Measurements from ENCODE around the gene KCTD5.

Gene KCTD5

DNA sequence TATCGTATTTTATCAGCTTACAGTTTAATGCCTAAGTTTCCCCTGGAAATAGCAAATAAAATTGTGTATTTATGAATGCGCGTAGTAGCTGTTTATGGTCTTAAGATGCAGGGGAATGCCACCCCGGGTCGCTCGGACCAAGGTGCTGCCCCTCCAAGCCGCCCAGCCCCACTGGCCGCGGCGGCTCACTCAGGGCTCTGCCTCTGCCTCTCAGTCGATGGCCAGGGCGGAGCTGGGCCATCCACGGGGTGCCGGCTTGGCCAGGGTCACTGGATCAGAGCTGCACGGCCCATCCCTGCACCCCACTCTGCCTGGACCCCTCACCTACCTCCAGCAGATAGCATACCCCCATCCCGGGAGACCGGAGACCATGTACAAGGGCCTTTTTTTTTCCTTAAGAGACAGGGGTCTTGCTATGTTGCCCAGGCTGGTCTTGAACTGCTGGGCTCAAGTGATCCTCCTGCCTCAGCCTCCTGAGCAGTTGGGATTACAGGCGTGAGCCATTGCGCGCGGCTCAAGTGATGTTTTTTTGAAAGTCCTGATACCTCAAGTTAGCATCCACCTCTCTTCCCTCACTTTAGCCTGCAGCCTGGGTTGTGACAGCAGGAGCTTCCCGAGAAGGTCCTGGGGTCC lies 26.7 kb downstream of the KCTD5 start:
- Mint-ChIP-seq H3K4me1 (no peaks in the 10 kb centered on the region), H3K27me3 (ENCODE audit: low read depth, poor library complexity) (peaks cover 4% of the 10 kb centered on the region), H3K36me3 (ENCODE audit: low read depth) (peaks cover 5% of the 10 kb centered on the region), H3K4me3 (no peak overlapping the region), H3K27ac (no peak overlapping the region), H3K9me3 (no peaks in the 10 kb centered on the region)
- TF ChIP-seq, protein P1, sequence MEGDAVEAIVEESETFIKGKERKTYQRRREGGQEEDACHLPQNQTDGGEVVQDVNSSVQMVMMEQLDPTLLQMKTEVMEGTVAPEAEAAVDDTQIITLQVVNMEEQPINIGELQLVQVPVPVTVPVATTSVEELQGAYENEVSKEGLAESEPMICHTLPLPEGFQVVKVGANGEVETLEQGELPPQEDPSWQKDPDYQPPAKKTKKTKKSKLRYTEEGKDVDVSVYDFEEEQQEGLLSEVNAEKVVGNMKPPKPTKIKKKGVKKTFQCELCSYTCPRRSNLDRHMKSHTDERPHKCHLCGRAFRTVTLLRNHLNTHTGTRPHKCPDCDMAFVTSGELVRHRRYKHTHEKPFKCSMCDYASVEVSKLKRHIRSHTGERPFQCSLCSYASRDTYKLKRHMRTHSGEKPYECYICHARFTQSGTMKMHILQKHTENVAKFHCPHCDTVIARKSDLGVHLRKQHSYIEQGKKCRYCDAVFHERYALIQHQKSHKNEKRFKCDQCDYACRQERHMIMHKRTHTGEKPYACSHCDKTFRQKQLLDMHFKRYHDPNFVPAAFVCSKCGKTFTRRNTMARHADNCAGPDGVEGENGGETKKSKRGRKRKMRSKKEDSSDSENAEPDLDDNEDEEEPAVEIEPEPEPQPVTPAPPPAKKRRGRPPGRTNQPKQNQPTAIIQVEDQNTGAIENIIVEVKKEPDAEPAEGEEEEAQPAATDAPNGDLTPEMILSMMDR (IDR thresholded peaks at IDR 0.05): no peak
- no peak for DNase-seq

DNA sequence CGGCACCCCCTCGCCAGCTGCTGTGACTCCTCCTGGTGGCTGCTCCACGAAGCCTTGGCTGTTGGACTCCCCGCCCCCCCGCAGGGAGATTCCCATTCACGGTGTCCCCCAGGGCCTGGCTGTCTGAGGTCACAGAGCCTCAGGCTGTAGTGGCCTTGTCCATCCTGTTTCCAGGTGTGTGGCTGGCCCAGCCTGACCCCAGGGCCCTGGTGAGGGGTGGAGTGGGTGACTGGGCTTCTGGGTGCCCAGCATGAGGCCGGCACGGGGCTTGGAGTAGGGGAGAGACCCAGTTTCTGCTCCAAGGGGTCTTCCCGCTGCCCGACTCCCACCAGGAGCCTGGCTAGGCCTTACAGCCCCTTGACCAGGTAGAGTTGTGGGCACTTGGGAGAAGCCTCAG lies 27.3 kb downstream of the KCTD5 start:
- TF ChIP-seq, protein P1 (IDR thresholded peaks at IDR 0.05): no peak
- no peak overlapping the region for H3K27ac Mint-ChIP-seq
- peaks cover 5% of the 10 kb centered on the region for H3K36me3 Mint-ChIP-seq (ENCODE audit: low read depth)
- peaks cover 7% of the 10 kb centered on the region for H3K27me3 Mint-ChIP-seq (ENCODE audit: low read depth, poor library complexity)
- no peak overlapping the region for H3K4me3 Mint-ChIP-seq
- no peaks in the 10 kb centered on the region for H3K9me3 Mint-ChIP-seq
- no peaks in the 10 kb centered on the region for H3K4me1 Mint-ChIP-seq
- no peak for DNase-seq

DNA sequence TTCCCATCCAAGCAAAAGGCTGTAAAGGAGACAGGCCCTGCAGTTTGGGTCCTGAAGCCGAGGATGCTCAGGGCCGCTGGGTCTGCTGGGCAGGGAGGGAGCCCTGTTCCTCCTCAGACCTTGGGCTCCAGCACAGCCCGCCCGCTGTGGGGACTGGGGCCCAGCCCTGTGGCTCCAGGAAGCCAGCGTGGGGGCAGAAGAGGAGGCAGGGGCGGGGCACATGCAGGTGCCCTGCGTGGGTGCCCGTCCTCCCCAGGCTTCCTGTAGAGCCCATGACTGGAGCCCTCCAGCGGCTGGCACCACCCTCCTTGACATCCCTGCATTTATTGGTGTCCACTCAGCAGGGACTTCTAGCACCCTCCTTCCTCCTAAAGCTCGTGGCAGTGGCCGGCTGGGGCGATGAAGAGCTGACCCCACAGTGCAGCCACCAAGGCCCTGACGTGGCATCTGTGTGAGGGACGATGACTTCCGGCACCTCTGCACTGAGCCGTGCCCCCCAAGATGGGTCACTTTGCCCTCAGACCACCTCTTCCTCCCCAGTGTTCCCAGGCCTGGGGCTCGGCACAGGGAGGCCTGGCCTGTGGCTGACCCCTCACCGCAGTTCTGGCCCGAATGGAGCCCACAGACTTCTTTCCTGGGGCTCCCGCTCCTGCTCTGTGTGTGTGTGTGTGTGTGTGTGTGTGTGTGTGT lies 27.8 kb downstream of the KCTD5 start:
- Mint-ChIP-seq H3K4me1 (no peaks in the 10 kb centered on the region), H3K4me3 (no peak overlapping the region), H3K36me3 (ENCODE audit: low read depth) (peaks cover 5% of the 10 kb centered on the region), H3K27ac (peak overlapping the region; percentile 90), H3K9me3 (no peaks in the 10 kb centered on the region), H3K27me3 (ENCODE audit: low read depth, poor library complexity) (peaks cover 13% of the 10 kb centered on the region)
- DNase-seq: no peak
- TF ChIP-seq, protein P1 (IDR thresholded peaks at IDR 0.05): no peak

DNA sequence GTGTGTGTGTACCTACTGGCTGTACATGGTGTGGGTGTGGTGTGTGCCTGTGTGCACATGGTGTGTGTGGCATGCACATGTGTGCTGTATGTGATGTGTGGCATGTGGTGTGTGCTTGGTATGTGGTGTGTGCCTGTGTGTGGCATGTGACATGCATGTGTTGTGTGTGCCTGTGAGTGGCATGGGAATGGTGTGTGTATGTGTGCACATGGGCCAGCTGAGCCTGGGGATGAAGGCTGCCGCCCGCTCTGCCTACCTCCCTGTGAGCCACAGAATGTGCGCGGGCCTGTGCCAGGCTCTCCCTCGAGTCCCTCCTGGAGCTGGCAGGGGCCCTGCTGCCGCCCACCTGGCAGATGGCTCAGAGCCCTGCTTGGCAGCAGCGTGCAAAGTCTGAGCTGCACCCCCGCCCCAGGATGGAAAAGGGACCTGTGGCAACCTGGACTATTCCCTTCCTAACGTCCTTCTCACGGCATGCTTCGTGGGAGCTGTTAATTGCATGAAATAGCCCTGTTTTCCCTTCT lies 28.4 kb downstream of the KCTD5 start:
- Mint-ChIP-seq H3K4me3 (no peak overlapping the region), H3K36me3 (ENCODE audit: low read depth) (peaks cover 5% of the 10 kb centered on the region), H3K9me3 (no peaks in the 10 kb centered on the region), H3K27me3 (ENCODE audit: low read depth, poor library complexity) (peaks cover 17% of the 10 kb centered on the region), H3K27ac (peak overlapping the region; percentile 90), H3K4me1 (no peaks in the 10 kb centered on the region)
- no peak for DNase-seq
- TF ChIP-seq, protein P1 (IDR thresholded peaks at IDR 0.05): no peak

DNA sequence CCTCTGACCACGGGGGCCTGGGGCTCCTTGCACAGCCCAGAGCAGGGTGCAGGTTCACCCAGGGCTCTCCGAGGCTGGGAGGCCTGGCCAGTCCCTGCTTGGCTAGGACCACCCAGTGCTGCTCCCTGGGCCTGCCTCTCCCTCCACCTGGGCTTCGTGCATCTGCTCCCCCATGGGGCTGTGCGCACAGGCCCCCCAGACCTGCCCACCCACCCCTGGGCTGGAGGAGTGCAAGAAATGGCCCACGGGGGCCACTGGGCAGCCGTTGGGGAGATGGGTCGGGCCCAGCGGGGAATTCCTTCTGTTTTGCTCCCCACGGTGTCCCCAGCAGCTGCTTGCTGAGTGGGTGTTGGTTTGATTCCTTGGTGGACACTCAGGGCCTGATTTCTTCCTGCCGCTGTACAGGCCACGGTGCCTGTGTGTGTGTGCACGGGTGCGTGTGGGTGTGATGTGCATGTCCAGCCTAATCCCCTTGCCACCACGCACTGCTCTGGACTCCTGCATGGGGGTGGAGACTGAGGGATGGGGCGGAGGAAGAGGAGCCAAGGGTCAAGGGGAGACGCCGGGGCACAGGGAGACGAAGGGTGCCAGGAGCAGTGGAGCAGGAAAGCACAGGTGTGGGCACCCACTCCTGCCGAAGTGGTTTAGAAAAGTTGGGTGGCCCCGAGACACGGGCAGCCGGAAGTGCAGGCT lies 29.2 kb downstream of the KCTD5 start:
- peak overlapping the region; percentile 61 for H3K27ac Mint-ChIP-seq
- no peak for DNase-seq
- no peak overlapping the region for H3K4me3 Mint-ChIP-seq
- no peaks in the 10 kb centered on the region for H3K9me3 Mint-ChIP-seq
- TF ChIP-seq, protein P1 (IDR thresholded peaks at IDR 0.05): no peak
- peaks cover 5% of the 10 kb centered on the region for H3K36me3 Mint-ChIP-seq (ENCODE audit: low read depth)
- H3K4me1 Mint-ChIP-seq: no peaks in the 10 kb centered on the region
- peaks cover 24% of the 10 kb centered on the region for H3K27me3 Mint-ChIP-seq (ENCODE audit: low read depth, poor library complexity)

Data from nephron progenitor cell (in vitro differentiated cells).